Measurements from ENCODE around the gene CWF19L2.
"Not testable (repeated sequence)": the region's sequence is repeated elsewhere in the genome, so short reads cannot be mapped to it uniquely, and the experiment has no call there.

Gene CWF19L2

DNA sequence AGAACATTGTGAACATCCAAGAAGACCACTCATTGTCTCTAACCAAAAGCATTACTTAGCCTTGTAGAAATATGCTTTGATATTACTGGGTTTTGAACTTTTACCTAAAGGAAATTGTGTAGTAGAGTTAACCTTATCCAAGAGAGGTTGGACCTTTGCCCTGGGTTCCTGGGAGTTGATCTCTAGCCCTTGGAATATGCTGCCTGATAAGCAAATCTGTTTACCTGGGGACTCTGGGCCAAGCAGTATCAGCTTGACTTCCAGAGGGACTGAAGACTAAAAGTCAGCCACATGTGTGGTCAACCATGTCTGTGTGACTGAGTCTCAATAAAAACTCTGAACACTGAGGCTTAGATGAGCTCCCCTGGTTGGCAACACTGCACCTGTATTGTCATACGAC lies 44.1 kb upstream of the CWF19L2 start:
- H3K9ac ChIP-seq (ENCODE audit: low read depth, low read length, poor library complexity, severe bottlenecking): no peak overlapping the region
- H3K79me2 ChIP-seq (ENCODE audit: insufficient read depth, low read length): no peaks in the 10 kb centered on the region
- H2AFZ ChIP-seq (ENCODE audit: low read length): no peak overlapping the region
- H4K20me1 ChIP-seq (ENCODE audit: insufficient read depth, low read length, poor library complexity, severe bottlenecking): no peaks in the 10 kb centered on the region
- H3K9me2 ChIP-seq (replicated peaks; ENCODE audit: low read depth, low read length): no peaks in the 10 kb centered on the region
- H3K9me3 ChIP-seq (ENCODE audit: insufficient read depth, low read depth, low read length): peaks cover 10% of the 10 kb centered on the region; the same call in 1 of the 2 replicates
- H3K36me3 ChIP-seq (ENCODE audit: insufficient read depth, low read length): peaks cover 28% of the 10 kb centered on the region
- no peaks in the 10 kb centered on the region for H3K4me1 ChIP-seq (ENCODE audit: insufficient read depth, low read length, poor library complexity, severe bottlenecking)
- TF ChIP-seq, protein P1, sequence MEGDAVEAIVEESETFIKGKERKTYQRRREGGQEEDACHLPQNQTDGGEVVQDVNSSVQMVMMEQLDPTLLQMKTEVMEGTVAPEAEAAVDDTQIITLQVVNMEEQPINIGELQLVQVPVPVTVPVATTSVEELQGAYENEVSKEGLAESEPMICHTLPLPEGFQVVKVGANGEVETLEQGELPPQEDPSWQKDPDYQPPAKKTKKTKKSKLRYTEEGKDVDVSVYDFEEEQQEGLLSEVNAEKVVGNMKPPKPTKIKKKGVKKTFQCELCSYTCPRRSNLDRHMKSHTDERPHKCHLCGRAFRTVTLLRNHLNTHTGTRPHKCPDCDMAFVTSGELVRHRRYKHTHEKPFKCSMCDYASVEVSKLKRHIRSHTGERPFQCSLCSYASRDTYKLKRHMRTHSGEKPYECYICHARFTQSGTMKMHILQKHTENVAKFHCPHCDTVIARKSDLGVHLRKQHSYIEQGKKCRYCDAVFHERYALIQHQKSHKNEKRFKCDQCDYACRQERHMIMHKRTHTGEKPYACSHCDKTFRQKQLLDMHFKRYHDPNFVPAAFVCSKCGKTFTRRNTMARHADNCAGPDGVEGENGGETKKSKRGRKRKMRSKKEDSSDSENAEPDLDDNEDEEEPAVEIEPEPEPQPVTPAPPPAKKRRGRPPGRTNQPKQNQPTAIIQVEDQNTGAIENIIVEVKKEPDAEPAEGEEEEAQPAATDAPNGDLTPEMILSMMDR (conservative IDR thresholded peaks at IDR 0.05; ENCODE audit: low read length): no peak
- no peak for TF ChIP-seq EZH2phosphoT487 (IDR thresholded peaks at IDR 0.05; ENCODE audit: borderline replicate concordance)
- no peak overlapping the region for H3K4me2 ChIP-seq (ENCODE audit: low read depth, low read length, poor library complexity, severe bottlenecking)
- no peaks in the 10 kb centered on the region for H3F3A ChIP-seq (ENCODE audit: low read depth)
- H3K4me3 ChIP-seq (ENCODE audit: low read length, poor library complexity, severe bottlenecking): no peak overlapping the region
- H3K27me3 ChIP-seq (ENCODE audit: insufficient read depth, low read length, poor library complexity, severe bottlenecking): no peaks in the 10 kb centered on the region

GRCh38 chr11:107497371-107497770 lies 39.7 kb upstream of the CWF19L2 start:
- H3K4me1 ChIP-seq (ENCODE audit: insufficient read depth, low read length, poor library complexity, severe bottlenecking); H3K27me3 ChIP-seq (ENCODE audit: insufficient read depth, low read length, poor library complexity, severe bottlenecking); H3K79me2 ChIP-seq (ENCODE audit: insufficient read depth, low read length); H3K4me2 ChIP-seq (ENCODE audit: low read depth, low read length, poor library complexity, severe bottlenecking); H3K9me3 ChIP-seq (ENCODE audit: insufficient read depth, low read depth, low read length); H3K36me3 ChIP-seq (ENCODE audit: insufficient read depth, low read length); H3F3A ChIP-seq (ENCODE audit: low read depth); H2AFZ ChIP-seq (ENCODE audit: low read length); H3K9ac ChIP-seq (ENCODE audit: low read depth, low read length, poor library complexity, severe bottlenecking); H4K20me1 ChIP-seq (ENCODE audit: insufficient read depth, low read length, poor library complexity, severe bottlenecking); H3K9me2 ChIP-seq (replicated peaks; ENCODE audit: low read depth, low read length); H3K4me3 ChIP-seq (ENCODE audit: low read length, poor library complexity, severe bottlenecking): not testable (repeated sequence)

GRCh38 chr11:107496011-107496410 lies 38.4 kb upstream of the CWF19L2 start:
- Histone ChIP-seq H2AFZ (ENCODE audit: low read length) (no peak overlapping the region), H3K4me1 (ENCODE audit: insufficient read depth, low read length, poor library complexity, severe bottlenecking) (no peaks in the 10 kb centered on the region), H3K9me3 (ENCODE audit: insufficient read depth, low read depth, low read length) (no peaks in the 10 kb centered on the region), H3K36me3 (ENCODE audit: insufficient read depth, low read length) (no peaks in the 10 kb centered on the region), H3K4me2 (ENCODE audit: low read depth, low read length, poor library complexity, severe bottlenecking) (no peak overlapping the region), H3K9ac (ENCODE audit: low read depth, low read length, poor library complexity, severe bottlenecking) (no peak overlapping the region), H4K20me1 (ENCODE audit: insufficient read depth, low read length, poor library complexity, severe bottlenecking) (no peaks in the 10 kb centered on the region), H3K4me3 (ENCODE audit: low read length, poor library complexity, severe bottlenecking) (no peak overlapping the region), H3F3A (ENCODE audit: low read depth) (no peaks in the 10 kb centered on the region), H3K9me2 (replicated peaks; ENCODE audit: low read depth, low read length) (no peaks in the 10 kb centered on the region), H3K27me3 (ENCODE audit: insufficient read depth, low read length, poor library complexity, severe bottlenecking) (no peaks in the 10 kb centered on the region), H3K79me2 (ENCODE audit: insufficient read depth, low read length) (no peaks in the 10 kb centered on the region)
- TF ChIP-seq, protein P1 (conservative IDR thresholded peaks at IDR 0.05; ENCODE audit: low read length): no peak
- TF ChIP-seq EZH2phosphoT487 (IDR thresholded peaks at IDR 0.05; ENCODE audit: borderline replicate concordance): no peak

- H3K4me3 ChIP-seq (ENCODE audit: low read length, poor library complexity, severe bottlenecking): no peak overlapping the region
- H4K20me1 ChIP-seq (ENCODE audit: insufficient read depth, low read length, poor library complexity, severe bottlenecking): no peaks in the 10 kb centered on the region
- H3K36me3 ChIP-seq (ENCODE audit: insufficient read depth, low read length): no peaks in the 10 kb centered on the region
- no peaks in the 10 kb centered on the region for H3K9me3 ChIP-seq (ENCODE audit: insufficient read depth, low read depth, low read length)
- H3K9ac ChIP-seq (ENCODE audit: low read depth, low read length, poor library complexity, severe bottlenecking): no peak overlapping the region
- no peaks in the 10 kb centered on the region for H3K9me2 ChIP-seq (replicated peaks; ENCODE audit: low read depth, low read length)
- TF ChIP-seq, protein P1 (conservative IDR thresholded peaks at IDR 0.05; ENCODE audit: low read length): no peak
- no peak for TF ChIP-seq EZH2phosphoT487 (IDR thresholded peaks at IDR 0.05; ENCODE audit: borderline replicate concordance)
- H3K79me2 ChIP-seq (ENCODE audit: insufficient read depth, low read length): no peaks in the 10 kb centered on the region
- no peaks in the 10 kb centered on the region for H3F3A ChIP-seq (ENCODE audit: low read depth)
- no peaks in the 10 kb centered on the region for H3K27me3 ChIP-seq (ENCODE audit: insufficient read depth, low read length, poor library complexity, severe bottlenecking)
- H3K4me2 ChIP-seq (ENCODE audit: low read depth, low read length, poor library complexity, severe bottlenecking): no peak overlapping the region
- no peak overlapping the region for H2AFZ ChIP-seq (ENCODE audit: low read length)
- no peaks in the 10 kb centered on the region for H3K4me1 ChIP-seq (ENCODE audit: insufficient read depth, low read length, poor library complexity, severe bottlenecking)
These were observed 36.4 kb upstream of the CWF19L2 start for GRCh38 chr11:107494055-107494454.
